H9 (cell line): ENCODE data around the gene SLC24A3. TPM values are rescaled to one million over a fixed set of nuclear protein-coding genes. Genes with fewer than 3 reads are reported as not detected.

Source experiments
- DNase-seq: peaks from one replicate; pipeline ENCODE4 v3.0.0-alpha.2; 2017
- H2AFZ ChIP-seq: one replicate; pipeline ENCODE4 v1.6.1; 2013; ENCODE audit warnings: mild to moderate bottlenecking, low read length, control low read depth, moderate library complexity
- H2AK5ac ChIP-seq: 2 replicates; pipeline ENCODE4 v1.6.1; 2013; ENCODE audit warnings: low read length, control low read depth, mixed read lengths; ENCODE audit not compliant: insufficient read length
- H2BK120ac ChIP-seq: one replicate; pipeline ENCODE4 v1.6.1; 2013; ENCODE audit warnings: low read depth, mild to moderate bottlenecking, low read length, control low read depth, inconsistent platforms; ENCODE audit not compliant: poor library complexity, severe bottlenecking
- H2BK12ac ChIP-seq: 2 replicates; pipeline ENCODE4 v1.6.1; 2013; ENCODE audit warnings: low read length, control low read depth, mixed read lengths, low read depth; ENCODE audit not compliant: insufficient read length
- H2BK15ac ChIP-seq: 2 replicates; pipeline ENCODE4 v1.6.1; 2013; ENCODE audit warnings: low read depth, low read length, control low read depth
- H2BK20ac ChIP-seq: one replicate; pipeline ENCODE4 v1.6.1; 2013; ENCODE audit warnings: low read depth, mild to moderate bottlenecking, low read length, control low read depth, inconsistent platforms; ENCODE audit not compliant: poor library complexity, severe bottlenecking
- H2BK5ac ChIP-seq: 2 replicates; pipeline ENCODE4 v1.6.1; 2013; ENCODE audit warnings: low read length, control low read depth, mixed read lengths; ENCODE audit not compliant: insufficient read length
- H3K14ac ChIP-seq: 2 replicates; pipeline ENCODE4 v1.6.1; 2013; ENCODE audit warnings: low read length, control low read depth; ENCODE audit not compliant: insufficient read depth
- H3K18ac ChIP-seq: 2 replicates; pipeline ENCODE4 v1.6.1; 2013; ENCODE audit warnings: low read depth, mild to moderate bottlenecking, mixed read lengths, low read length, control low read depth; ENCODE audit not compliant: insufficient read length
- H3K23ac ChIP-seq: 2 replicates; pipeline ENCODE4 v1.6.1; 2013; ENCODE audit warnings: low read length, control low read depth, mixed read lengths, low read depth; ENCODE audit not compliant: insufficient read length
- H3K23me2 ChIP-seq: 2 replicates; pipeline ENCODE4 v1.6.1; 2013; ENCODE audit warnings: low read depth, mild to moderate bottlenecking, mixed read lengths, low read length, control low read depth; ENCODE audit not compliant: insufficient read length, poor library complexity, severe bottlenecking
- H3K27ac ChIP-seq: 2 replicates; pipeline ENCODE4 v1.5.1; 2013; ENCODE audit warnings: low read length, control low read depth, mixed read lengths, low read depth; ENCODE audit not compliant: insufficient read length
- H3K27me3 ChIP-seq: 2 replicates; pipeline ENCODE4 v1.6.1; 2013; ENCODE audit warnings: low read length, control low read depth, inconsistent platforms; ENCODE audit not compliant: insufficient read depth
- H3K4ac ChIP-seq: 2 replicates; pipeline ENCODE4 v1.6.1; 2013; ENCODE audit warnings: low read depth, mild to moderate bottlenecking, control low read depth, inconsistent platforms, low read length, moderate library complexity
- H3K4me1 ChIP-seq: 2 replicates; pipeline ENCODE4 v1.6.1; 2013; ENCODE audit warnings: low read length, control low read depth, inconsistent platforms; ENCODE audit not compliant: insufficient read depth
- H3K4me2 ChIP-seq: 2 replicates; pipeline ENCODE4 v1.6.1; 2013; ENCODE audit warnings: low read length, control low read depth, mixed read lengths; ENCODE audit not compliant: insufficient read length, insufficient read depth
- H3K56ac ChIP-seq: 2 replicates; pipeline ENCODE4 v1.6.1; 2013; ENCODE audit warnings: low read depth, mild to moderate bottlenecking, mixed read lengths, low read length, control low read depth; ENCODE audit not compliant: insufficient read length
- H3K79me1 ChIP-seq: 2 replicates; pipeline ENCODE4 v1.6.1; 2013; ENCODE audit warnings: low read depth, mild to moderate bottlenecking, moderate library complexity, low read length, control low read depth, inconsistent platforms; ENCODE audit not compliant: insufficient read depth, poor library complexity, severe bottlenecking
- H3K79me2 ChIP-seq: 2 replicates; pipeline ENCODE4 v1.6.1; 2013; ENCODE audit warnings: low read length, control low read depth, inconsistent platforms; ENCODE audit not compliant: insufficient read depth
- H3K9ac ChIP-seq: 2 replicates; pipeline ENCODE4 v1.6.1; 2013; ENCODE audit warnings: low read length, control low read depth, mixed read lengths; ENCODE audit not compliant: insufficient read length; ENCODE audit errors: extremely low read depth
- H3K9me3 ChIP-seq: one replicate; pipeline ENCODE4 v1.6.1; 2013; ENCODE audit warnings: low read depth, low read length, inconsistent platforms; ENCODE audit not compliant: control insufficient read depth
- H3T11ph ChIP-seq: one replicate; pipeline ENCODE4 v1.6.1; 2013; ENCODE audit warnings: mild to moderate bottlenecking, low read length, control low read depth, inconsistent platforms
- H4K20me1 ChIP-seq: one replicate; pipeline ENCODE4 v1.6.1; 2013; ENCODE audit not compliant: control insufficient read depth, insufficient read length, insufficient read depth
- H4K5ac ChIP-seq: 2 replicates; pipeline ENCODE4 v1.6.1; 2013; ENCODE audit warnings: low read depth, mild to moderate bottlenecking, mixed read lengths, low read length, control low read depth; ENCODE audit not compliant: insufficient read length
- H4K8ac ChIP-seq: replicated peaks from 2 replicates; pipeline ENCODE4 v1.6.1; 2013; ENCODE audit warnings: low read length, control low read depth, mixed read lengths, low read depth; ENCODE audit not compliant: insufficient read length
- H4K91ac ChIP-seq: 2 replicates; pipeline ENCODE4 v1.6.1; 2013; ENCODE audit warnings: low read depth, mild to moderate bottlenecking, moderate library complexity, mixed read lengths, low read length, control low read depth; ENCODE audit not compliant: insufficient read length
- H3K27ac Mint-ChIP-seq, 3 experiments: 2 replicates in 2 of 3; 3 replicates in 1 of 3; pipeline ENCODE4 v1.8.0; 2020 to 2021; ENCODE audit warnings: mixed read lengths in 3 of 3, mild to moderate bottlenecking in 1 of 3, moderate library complexity in 1 of 3
- H3K27me3 Mint-ChIP-seq: 2 replicates; pipeline ENCODE4 v1.8.0; 2021; ENCODE audit warnings: low read depth, mild to moderate bottlenecking, moderate library complexity, mixed read lengths
- H3K36me3 Mint-ChIP-seq, 3 experiments: 2 replicates in 2 of 3; 3 replicates in 1 of 3; pipeline ENCODE4 v1.8.0; 2020 to 2021; ENCODE audit warnings: low read depth in 3 of 3, mixed read lengths in 3 of 3; ENCODE audit not compliant: insufficient read depth in 1 of 3
- H3K4me1 Mint-ChIP-seq, 2 experiments: 2 replicates each; pipeline ENCODE4 v1.8.0; 2020; ENCODE audit warnings: mixed read lengths in 2 of 2
- H3K4me3 Mint-ChIP-seq, 2 experiments: 2 replicates in 1 of 2; 3 replicates in 1 of 2; pipeline ENCODE4 v1.8.0; 2020 to 2021; ENCODE audit warnings: mild to moderate bottlenecking in 2 of 2, mixed read lengths in 2 of 2, moderate library complexity in 1 of 2
- H3K9me3 Mint-ChIP-seq, 2 experiments: 2 replicates in 1 of 2; 3 replicates in 1 of 2; pipeline ENCODE4 v1.8.0; 2020; ENCODE audit warnings: mild to moderate bottlenecking in 2 of 2, mixed read lengths in 2 of 2, moderate library complexity in 1 of 2
- CTCF ChIP-seq: fragments of 200-600 bp; sonication (generic); conservative IDR thresholded peaks from 3 replicates; pipeline ENCODE4 v1.8.0; 2021; ENCODE audit warnings: antibody characterized with exemption, mild to moderate bottlenecking
- WGBS: extraction: QIAGEN DNeasy Blood & Tissue Kit; methylation state at CpG from one replicate; pipeline ENCODE4 v1.1.7; 2013; ENCODE audit warnings: missing lambda C conversion rate, low lambda C conversion rate, mixed read lengths; ENCODE audit not compliant: insufficient read length; ENCODE audit errors: extremely low coverage; 5-methylcytosine and 5-hydroxymethylcytosine counted together
- total RNA-seq: library from RNA; stranded (reverse); gene quantifications from 2 replicates; pipeline ENCODE4 v1.2.1, GENCODE V29; 2021

SLC24A3 gene
- total RNA-seq, 1 experiment from 2014 or later: 0.83 TPM

GRCh38 chr20:19495905-19496703, 283.7 kb downstream of the SLC24A3 start:
- no peak overlapping the region for H3K4me3 Mint-ChIP-seq
- Histone ChIP-seq H3K27ac (no peak overlapping the region), H3T11ph (no peak overlapping the region), H3K4me1 (no peaks in the 10 kb centered on the region; the same call in 1 of the 2 replicates), H3K4me2 (no peak overlapping the region), H3K79me1 (no peaks in the 10 kb centered on the region), H3K9ac (no peak overlapping the region), H2BK5ac (no peak overlapping the region), H2BK120ac (no peak overlapping the region), H3K23me2 (no peaks in the 10 kb centered on the region), H2AK5ac (no peak overlapping the region), H4K5ac (no peak overlapping the region), H4K8ac (no peak overlapping the region), H3K18ac (no peak overlapping the region), H2BK15ac (no peak overlapping the region), H3K27me3 (peaks cover 2% of the 10 kb centered on the region; the same call in 1 of the 2 replicates), H2BK20ac (no peak overlapping the region), H3K56ac (no peak overlapping the region), H2AFZ (no peak overlapping the region), H3K4ac (no peak overlapping the region), H3K9me3 (no peaks in the 10 kb centered on the region), H4K91ac (no peak overlapping the region), H3K79me2 (no peaks in the 10 kb centered on the region), H4K20me1 (peaks cover 2% of the 10 kb centered on the region), H3K14ac (no peak overlapping the region; the same call in 1 of the 2 replicates), H3K23ac (no peak overlapping the region), H2BK12ac (no peak overlapping the region)
- no CpG with 5 or more reads among the region's 12 CpGs for WGBS
- no peak for TF ChIP-seq CTCF
- H3K4me1 Mint-ChIP-seq: peaks cover 4 to 5% of the 10 kb centered on the region in 2 experiments
- H3K36me3 Mint-ChIP-seq: no peaks in the 10 kb centered on the region; a peak in 1 of 7 replicates
- DNase-seq: no peak
- H3K27ac Mint-ChIP-seq: no peak overlapping the region
- peaks cover 0 to 2% of the 10 kb centered on the region in 2 experiments; a peak in 1 of 5 replicates for H3K9me3 Mint-ChIP-seq
- no peaks in the 10 kb centered on the region; the same call in 1 of the 2 replicates for H3K27me3 Mint-ChIP-seq
